Epithelial cell of esophagus (primary cell): Measurements from ENCODE around the gene RAB4B.

ENCODE experiments used
- DNase-seq: peaks from one replicate; pipeline ENCODE4 v3.0.0; 2010; ENCODE audit warnings: low read depth
- H3K4me3 ChIP-seq: 2 replicates; pipeline ENCODE4 v1.5.1; 2011; ENCODE audit warnings: mild to moderate bottlenecking, low read length, control low read depth
- CTCF ChIP-seq: IDR thresholded peaks from 2 replicates; pipeline ENCODE4 v1.5.1; 2011; ENCODE audit warnings: low read depth, mild to moderate bottlenecking, low read length, control low read depth, inconsistent platforms; ENCODE audit not compliant: insufficient read depth; ENCODE audit errors: missing control alignments

RAB4B gene

GRCh38 chr19:40801426-40802299 is 23.6 kb downstream of the RAB4B start:
- DNase-seq: no peak
- no peak for TF ChIP-seq CTCF
- no peak overlapping the region for H3K4me3 ChIP-seq

- H3K4me3 ChIP-seq: no peak overlapping the region
- peak; percentile 30 for DNase-seq
- TF ChIP-seq CTCF: no peak
Observed at GRCh38 chr19:40802300-40803169, 24.5 kb downstream of the RAB4B start.

GRCh38 chr19:40803170-40803856 is 25.3 kb downstream of the RAB4B start:
- no peak for TF ChIP-seq CTCF
- H3K4me3 ChIP-seq: no peak overlapping the region
- no peak for DNase-seq

- peak; percentile 1 for TF ChIP-seq CTCF
- no peak overlapping the region for H3K4me3 ChIP-seq
Observed at GRCh38 chr19:40803857-40804782, 26.1 kb downstream of the RAB4B start.

GRCh38 chr19:40804783-40805242 is 26.8 kb downstream of the RAB4B start:
- no peak for DNase-seq
- TF ChIP-seq CTCF: peak; percentile 1
- no peak overlapping the region for H3K4me3 ChIP-seq

More at GRCh38 chr19:40803857-40804782, 26.1 kb downstream of the RAB4B start:
- DNase-seq: no peak
